Activated naive CD4-positive, alpha-beta T cell (primary cell): ENCODE measurements around the gene CNTN1.

Experiments used
- DNase-seq, 4 experiments: peaks; one replicate each; lab custom pipeline; 2025; lab: John Stamatoyannopoulos, UW

Gene CNTN1

GRCh38 chr12:40691913-40692764 lies at the start of gene CNTN1:
TSS of gene CNTN1 (plus strand) at chr12:40692439.
- no peak for DNase-seq

DNA sequence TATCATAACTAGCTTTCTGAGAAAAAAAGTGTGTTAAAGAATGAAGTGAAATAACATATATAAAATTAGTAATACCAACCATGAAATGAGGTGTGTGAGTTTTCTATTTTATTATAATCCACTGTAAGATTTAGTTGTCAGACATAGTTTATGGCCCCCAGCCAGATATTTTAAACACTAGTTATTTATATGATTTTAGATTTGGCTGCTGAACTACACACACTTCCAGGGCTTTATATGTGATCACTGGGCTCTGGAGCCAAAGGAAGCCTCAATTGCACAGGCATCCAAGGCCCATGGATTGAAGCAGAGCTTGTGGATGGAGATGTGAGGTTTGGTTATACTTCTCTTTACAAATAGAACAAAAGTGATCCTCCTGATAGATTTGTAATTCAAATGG lies 48.7 kb upstream of the CNTN1 start:
- no peak for DNase-seq

GRCh38 chr12:40643976-40644375 lies 48.3 kb upstream of the CNTN1 start:
- DNase-seq: no peak

- DNase-seq: no peak
Measured at GRCh38 chr12:40644708-40645107, 47.5 kb upstream of the CNTN1 start.

- no peak for DNase-seq
Measured at GRCh38 chr12:40645361-40645760, 46.9 kb upstream of the CNTN1 start.

GRCh38 chr12:40646456-40646855 lies 45.8 kb upstream of the CNTN1 start:
- no peak for DNase-seq

- no peak for DNase-seq
Measured at GRCh38 chr12:40646911-40647310, 45.3 kb upstream of the CNTN1 start.

GRCh38 chr12:40647651-40648050 lies 44.6 kb upstream of the CNTN1 start:
- no peak for DNase-seq

DNA sequence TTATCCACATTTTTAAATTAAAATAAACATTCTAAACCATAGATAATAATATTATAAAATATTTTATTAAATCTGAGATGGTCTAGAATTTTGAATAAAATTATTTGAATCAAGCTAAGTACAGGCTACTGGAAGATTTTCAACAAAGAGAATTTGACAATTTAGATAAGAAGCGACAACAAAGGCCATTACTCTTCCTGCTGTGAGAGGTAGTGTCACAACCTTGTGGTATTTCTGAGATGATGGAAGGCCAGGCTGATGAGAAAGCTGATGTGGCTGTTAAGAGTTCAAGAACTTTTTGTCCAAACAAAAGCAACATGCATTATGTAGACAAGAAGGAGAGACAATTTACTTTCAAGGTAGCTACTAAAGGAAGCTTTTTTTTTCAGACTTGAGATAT lies 43.7 kb upstream of the CNTN1 start:
- DNase-seq: no peak

DNA sequence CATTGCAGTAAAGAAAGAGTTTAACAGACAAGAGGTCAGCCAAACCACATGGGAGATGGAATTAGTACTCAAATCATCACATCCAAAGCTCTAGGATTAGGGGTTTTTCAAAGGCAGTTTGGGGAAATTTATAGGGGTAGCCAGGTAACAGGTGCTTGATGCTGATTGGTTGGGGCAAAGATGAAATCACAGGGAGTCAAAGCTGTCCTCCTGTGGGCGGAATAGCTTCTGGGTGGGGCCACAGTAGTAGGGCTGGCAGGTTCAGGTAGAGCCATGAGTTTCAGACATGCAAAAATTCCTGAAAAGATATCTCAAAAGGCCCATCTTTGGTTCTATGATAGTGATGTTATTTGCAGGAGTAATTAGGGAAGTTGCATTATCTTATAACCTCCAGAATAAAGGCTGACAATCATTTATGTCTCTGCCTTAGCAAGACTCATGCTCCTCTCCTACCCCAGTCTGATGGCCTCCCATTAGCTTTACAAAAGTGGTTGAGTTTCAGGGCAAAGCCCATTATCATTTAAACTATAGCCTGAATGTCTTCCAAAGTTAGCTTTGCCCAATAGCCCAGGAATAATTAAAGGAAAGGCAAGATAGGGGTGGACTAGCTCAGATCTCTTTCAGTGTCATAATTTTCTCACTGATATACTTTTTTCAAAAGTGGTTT lies 42.1 kb upstream of the CNTN1 start:
- no peak for DNase-seq

DNA sequence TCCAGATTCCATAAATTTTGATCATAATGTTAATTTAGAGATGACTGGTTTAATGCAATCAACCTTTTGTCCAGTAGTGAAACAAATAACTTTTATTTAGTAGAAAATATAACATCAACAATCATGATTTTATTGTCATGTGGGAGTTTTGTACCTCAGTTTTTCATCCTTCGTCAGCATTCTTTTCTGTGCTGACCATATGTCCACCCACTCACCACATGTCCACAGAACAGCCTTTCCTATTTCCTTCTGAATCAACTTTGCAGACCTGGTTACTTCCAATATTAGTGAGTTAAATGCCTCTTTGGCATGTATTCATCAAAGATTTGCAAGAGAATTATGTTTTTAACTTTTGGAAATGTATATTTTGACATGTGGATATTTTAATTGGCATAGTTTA lies 36.8 kb upstream of the CNTN1 start:
- DNase-seq: no peak

- DNase-seq: no peak
Measured at GRCh38 chr12:40662366-40662765, 29.9 kb upstream of the CNTN1 start.

DNA sequence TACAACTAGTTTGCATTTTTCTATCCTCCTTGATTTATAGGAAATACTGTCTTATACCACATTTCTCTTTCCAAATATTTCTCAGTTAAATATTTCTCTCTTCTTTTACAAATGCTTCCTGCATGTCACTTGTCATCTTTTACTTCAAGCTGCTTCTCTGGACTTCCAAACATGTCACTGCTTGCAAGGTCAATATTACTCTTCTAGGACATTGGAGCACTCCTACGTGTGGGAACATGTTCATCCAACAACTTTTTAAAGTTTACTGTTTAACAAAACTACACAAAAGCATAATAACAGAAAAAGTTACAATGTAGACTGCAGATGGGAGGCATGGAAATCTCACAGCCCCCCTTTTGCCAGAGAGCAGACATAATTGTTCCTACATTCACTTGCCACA lies 28.5 kb upstream of the CNTN1 start:
- no peak for DNase-seq

DNA sequence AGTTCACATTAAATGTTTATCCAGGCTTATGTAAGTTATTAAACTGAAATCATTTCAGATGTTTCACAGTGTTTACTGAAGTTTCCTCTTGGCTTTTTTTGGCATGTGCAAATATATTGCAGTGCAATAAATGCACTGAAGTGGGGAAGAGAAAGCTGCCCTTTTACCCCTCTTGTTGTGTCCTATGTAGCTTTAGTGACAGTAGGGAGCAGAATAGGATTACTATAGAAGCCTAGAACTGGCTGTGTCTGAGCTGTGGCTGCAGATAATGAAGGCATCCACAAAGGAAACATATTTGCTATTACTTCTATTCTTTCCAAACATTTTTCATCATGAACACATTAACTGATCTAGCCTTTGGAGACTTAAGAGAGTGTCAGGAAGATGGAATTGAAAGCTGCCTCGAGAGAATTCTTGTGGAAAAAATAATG lies 24.1 kb upstream of the CNTN1 start:
- DNase-seq: no peak

- no peak for DNase-seq
Measured at GRCh38 chr12:40672741-40673271, 19.4 kb upstream of the CNTN1 start.

- DNase-seq: no peak
Measured at GRCh38 chr12:40681148-40681547, 11.1 kb upstream of the CNTN1 start.

DNA sequence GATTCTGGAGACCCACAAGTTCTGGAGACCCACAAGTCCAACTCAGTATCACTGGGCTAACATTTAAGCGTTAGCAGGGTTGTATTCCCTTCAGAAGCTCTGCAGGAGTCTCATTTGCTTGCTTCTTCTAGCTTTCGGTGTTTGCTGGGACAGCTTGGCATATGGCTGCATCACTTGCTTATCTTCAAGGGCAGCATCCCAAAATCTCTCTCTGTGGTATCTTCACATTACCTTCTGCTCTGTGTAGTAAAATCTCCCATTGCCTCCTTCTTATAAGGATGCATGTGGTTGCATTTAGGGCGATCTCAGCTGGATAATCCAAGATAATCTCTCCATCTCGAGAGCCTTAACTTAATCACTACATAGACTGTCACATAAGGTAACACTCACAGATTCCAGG lies 7.3 kb upstream of the CNTN1 start:
- DNase-seq: no peak

DNA sequence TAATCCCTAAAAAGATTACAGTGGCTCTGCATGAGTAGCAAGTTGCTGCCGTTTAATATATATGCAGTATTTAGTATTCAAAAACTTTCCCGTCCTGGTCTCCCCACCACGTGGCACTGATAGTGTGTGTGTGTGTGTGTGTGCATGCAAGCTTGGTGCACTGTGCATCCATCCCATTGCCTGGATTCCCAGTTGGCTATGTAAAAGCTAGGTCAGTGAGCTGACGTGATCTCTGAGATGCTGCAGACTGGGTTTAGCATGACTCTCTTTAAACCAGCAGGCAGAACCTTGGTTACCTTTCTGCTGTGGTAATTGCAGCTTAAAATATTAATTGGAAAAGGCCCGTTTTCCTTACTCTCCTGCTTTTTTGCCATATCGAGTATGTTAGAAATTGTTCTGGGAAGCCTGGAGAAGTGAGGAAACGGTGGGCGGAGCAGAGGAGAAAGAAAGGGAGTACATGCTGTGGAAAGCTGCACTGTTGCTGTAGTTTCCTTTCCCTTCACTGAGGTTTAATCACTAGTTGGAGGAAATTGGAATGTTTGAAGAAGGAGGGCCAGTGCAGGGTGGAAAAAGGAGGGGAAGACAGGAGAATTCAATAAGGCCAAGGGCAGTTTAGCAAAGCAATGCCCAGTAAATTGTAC lies 4.0 kb upstream of the CNTN1 start:
- DNase-seq: no peak

GRCh38 chr12:40689576-40689975 lies 2.7 kb upstream of the CNTN1 start:
- no peak for DNase-seq

GRCh38 chr12:40692765-40693206 lies 547 bp downstream of the CNTN1 start:
- DNase-seq: no peak

DNA sequence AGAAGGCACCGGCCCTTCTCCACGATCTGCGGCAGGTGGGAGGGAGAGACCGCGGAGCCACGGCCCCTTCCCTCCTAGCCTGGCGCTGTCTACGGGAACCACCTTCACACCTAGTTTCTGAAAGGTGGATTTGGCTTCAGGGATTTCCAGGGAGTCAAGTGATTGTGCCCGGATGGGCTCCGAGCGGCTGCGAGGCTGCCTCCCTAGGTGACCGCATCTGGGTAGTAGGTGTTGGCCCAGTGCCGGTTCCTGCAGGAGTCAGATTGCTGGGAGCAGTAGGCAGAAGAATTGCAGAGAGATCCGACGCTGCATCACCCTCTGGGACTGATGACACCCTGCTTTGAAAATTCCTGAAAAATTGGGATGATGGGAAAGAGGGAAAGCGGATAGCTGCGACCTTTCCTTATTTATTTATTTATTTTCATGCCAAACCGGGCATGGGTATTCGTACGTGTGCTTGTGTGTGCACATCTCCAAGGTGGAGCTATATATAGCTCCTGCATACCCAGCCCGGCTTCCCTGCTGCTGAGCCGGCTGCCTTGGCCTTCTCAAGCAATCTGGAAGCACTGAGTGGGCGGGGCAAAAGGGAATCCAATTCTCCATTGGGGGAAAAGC lies 1.1 kb downstream of the CNTN1 start:
- DNase-seq: no peak

DNA sequence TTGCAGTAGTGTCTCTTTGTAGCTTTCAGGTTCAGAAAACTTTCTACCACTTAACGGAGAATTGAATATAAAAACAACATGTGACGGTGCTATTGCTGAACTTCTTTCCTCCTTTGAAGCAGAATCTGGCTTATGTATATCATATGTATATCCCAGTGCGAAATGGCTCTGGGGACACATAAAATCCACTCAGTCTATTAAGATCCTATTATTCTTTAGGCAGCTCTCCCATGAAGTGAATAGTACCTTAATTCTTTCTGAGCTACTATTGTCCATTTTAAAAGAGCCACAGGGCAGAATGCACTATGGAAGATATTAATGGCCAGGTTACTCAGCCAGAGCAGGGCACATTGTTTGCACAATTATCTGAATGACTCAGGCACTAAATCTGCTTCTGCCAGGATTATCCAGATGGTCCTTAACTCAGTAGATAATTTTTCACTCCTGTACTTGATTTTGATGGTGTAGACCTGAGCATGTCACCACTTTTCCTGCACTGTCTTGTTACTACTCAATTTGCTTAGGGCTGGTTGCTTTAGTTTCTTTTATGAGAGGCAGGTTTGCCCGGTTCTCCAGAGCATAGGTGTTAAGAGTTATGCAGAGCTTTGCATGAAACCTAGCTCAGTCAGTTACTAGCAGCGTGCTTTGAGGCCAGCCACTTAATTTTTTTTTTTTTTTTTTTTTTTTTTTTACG lies 5.5 kb downstream of the CNTN1 start:
- no peak for DNase-seq
